BE2C (cell line): ENCODE data around the gene WDR82.

Experiments
- DNase-seq: peaks from one replicate; pipeline ENCODE4 v3.0.0-alpha.2; 2020
- H3K27me3 ChIP-seq: fragments of 250-450 bp; sonication (Bioruptor Pico); 2 replicates; pipeline ENCODE4 v1.5.1; 2020; ENCODE audit warnings: mild to moderate bottlenecking
- H3K36me3 ChIP-seq: fragments of 250-450 bp; sonication (Bioruptor Pico); 2 replicates; pipeline ENCODE4 v1.5.1; 2020; ENCODE audit warnings: mild to moderate bottlenecking
- H3K4me1 ChIP-seq: fragments of 250-450 bp; sonication (Bioruptor Pico); 2 replicates; pipeline ENCODE4 v1.5.1; 2020
- H3K4me3 ChIP-seq: 2 replicates; pipeline ENCODE4 v1.5.1; 2011; ENCODE audit warnings: low read depth, low read length
- H3K9me3 ChIP-seq: fragments of 250-450 bp; sonication (Bioruptor Pico); 2 replicates; pipeline ENCODE4 v1.5.1; 2020
- TF ChIP-seq, protein P1 (sequence below): IDR thresholded peaks from 2 replicates; pipeline ENCODE4 v1.5.1; 2012; ENCODE audit warnings: mild to moderate bottlenecking, low read depth, low read length

WDR82 gene

DNA sequence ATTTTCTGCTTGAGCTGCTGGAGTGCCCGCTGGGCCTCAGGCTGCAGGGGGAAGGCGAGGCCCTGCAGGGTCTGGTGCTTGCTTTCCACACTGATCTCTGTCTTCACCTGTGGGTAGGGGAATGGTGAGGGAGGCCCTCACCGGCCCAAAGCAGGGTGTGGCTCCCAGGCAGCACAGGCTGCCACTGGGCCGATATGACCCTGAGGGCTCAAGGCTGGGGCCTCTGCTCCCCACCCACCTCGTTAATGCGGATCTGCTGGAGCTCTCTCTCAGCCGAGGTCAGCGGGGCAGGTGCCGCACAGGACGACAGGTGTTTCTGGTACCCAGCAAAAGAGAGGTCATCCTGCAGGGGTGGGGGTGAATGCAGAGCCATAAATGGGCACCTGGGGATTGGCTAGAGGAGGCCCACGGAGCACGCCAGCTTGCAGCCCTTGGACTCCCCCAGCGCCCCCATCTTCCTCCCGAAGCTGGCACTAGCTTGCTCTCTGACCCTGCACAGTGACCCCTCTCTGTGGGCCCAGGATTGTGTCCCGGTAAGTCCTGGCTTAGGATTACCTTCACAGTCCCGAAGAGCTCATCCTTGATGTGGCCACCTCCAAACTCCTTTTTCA is 47.5 kb downstream of the WDR82 start:
- TF ChIP-seq, protein P1, sequence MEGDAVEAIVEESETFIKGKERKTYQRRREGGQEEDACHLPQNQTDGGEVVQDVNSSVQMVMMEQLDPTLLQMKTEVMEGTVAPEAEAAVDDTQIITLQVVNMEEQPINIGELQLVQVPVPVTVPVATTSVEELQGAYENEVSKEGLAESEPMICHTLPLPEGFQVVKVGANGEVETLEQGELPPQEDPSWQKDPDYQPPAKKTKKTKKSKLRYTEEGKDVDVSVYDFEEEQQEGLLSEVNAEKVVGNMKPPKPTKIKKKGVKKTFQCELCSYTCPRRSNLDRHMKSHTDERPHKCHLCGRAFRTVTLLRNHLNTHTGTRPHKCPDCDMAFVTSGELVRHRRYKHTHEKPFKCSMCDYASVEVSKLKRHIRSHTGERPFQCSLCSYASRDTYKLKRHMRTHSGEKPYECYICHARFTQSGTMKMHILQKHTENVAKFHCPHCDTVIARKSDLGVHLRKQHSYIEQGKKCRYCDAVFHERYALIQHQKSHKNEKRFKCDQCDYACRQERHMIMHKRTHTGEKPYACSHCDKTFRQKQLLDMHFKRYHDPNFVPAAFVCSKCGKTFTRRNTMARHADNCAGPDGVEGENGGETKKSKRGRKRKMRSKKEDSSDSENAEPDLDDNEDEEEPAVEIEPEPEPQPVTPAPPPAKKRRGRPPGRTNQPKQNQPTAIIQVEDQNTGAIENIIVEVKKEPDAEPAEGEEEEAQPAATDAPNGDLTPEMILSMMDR: no peak
- Histone ChIP-seq H3K27me3 (no peaks in the 10 kb centered on the region), H3K36me3 (peaks cover 9% of the 10 kb centered on the region), H3K9me3 (no peaks in the 10 kb centered on the region), H3K4me3 (no peak overlapping the region), H3K4me1 (no peaks in the 10 kb centered on the region)
- no peak for DNase-seq

DNA sequence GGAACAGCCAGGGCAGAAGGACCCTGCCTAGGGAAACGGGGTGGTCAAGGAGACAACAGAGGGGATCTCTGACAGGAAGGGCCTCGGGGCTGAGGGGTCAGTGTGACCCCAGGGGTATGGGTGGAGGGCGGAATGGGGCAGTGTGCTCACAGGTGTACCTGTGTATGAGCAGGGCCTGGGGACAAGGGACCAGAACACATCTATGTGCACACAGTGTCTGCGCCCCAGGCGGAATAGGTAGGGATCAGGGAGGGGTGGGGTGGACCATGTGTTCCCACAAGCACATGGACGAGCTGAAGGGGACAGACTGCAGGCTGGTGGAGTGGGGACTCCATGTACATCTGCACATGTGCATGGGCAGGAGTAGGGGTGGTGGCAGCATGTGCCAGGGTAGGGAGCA is 48.0 kb downstream of the WDR82 start:
- Histone ChIP-seq H3K36me3 (peaks cover 9% of the 10 kb centered on the region), H3K27me3 (no peaks in the 10 kb centered on the region), H3K4me3 (no peak overlapping the region), H3K4me1 (no peaks in the 10 kb centered on the region), H3K9me3 (no peaks in the 10 kb centered on the region)
- DNase-seq: no peak
- TF ChIP-seq, protein P1: no peak

DNA sequence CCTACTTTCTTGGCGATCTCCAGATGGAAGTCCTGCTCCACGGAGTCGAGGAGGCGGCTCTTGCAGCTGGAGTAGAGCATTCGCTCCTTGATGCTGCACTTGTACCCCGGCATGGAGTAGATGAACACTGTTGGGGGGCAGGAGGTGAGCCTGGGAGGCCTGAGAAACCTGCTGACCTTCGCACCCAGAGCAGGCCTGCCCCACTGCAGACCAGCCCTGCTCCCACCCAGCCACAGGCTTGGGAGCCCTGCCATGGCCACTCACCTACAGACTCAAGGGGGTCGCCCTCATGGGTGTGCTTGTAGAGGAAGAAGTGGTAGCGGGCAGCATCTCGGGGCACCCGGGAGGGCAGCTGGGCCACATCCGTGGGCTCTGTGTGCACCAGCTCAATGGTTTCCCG is 48.8 kb downstream of the WDR82 start:
- Histone ChIP-seq H3K27me3 (no peaks in the 10 kb centered on the region), H3K36me3 (peaks cover 9% of the 10 kb centered on the region), H3K4me3 (no peak overlapping the region), H3K9me3 (no peaks in the 10 kb centered on the region), H3K4me1 (no peaks in the 10 kb centered on the region)
- TF ChIP-seq, protein P1: no peak
- DNase-seq: no peak

DNA sequence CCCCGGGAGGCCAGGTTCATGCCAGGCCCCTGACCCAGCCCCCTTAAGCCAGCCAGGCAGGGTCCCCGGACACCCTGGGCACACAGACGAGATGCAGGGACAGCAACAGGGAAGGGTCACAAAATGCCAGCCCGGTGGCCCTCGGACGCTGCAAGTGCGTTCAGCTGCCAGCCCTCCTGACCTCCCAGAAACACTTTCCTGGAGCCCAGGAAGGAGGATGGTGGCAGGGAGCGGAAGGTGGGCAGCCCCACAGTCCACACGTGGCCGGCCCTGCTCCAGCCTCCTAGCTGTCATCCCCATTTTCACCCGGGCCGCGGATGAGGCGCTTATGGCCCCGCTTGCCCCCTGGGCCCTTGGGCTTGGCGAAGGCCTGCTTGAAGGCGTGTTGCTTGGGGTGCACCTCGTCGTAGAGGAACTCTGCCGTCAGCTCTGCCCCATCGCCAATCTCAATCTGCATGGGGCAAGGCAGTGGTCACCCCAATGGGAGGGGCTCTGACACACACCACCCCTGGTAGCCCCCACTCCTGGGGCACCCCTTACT is 49.6 kb downstream of the WDR82 start:
- H3K27me3 ChIP-seq: no peaks in the 10 kb centered on the region
- peaks cover 9% of the 10 kb centered on the region for H3K36me3 ChIP-seq
- H3K9me3 ChIP-seq: no peaks in the 10 kb centered on the region
- TF ChIP-seq, protein P1: no peak
- no peak for DNase-seq
- H3K4me3 ChIP-seq: no peak overlapping the region
- H3K4me1 ChIP-seq: no peaks in the 10 kb centered on the region

DNA sequence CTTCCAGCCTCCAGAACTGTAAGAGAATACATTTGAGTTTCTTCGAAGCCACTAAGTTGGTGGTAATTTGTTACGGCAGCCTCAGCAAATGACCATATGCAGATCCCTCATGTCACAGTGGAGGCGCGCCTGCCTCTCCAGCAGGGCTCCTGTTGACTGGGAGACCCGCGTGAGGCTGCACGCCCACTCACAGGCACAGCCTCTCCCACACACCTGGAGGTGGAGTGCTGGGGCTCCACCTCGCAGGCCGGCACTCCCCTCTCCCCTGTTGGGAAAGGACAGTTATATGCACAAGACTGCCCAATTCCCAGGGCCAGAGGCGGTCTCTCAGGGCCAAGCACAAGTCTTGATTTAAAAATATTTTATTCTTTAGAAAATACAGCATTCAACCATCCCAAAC is 50.2 kb downstream of the WDR82 start:
- TF ChIP-seq, protein P1: no peak
- Histone ChIP-seq H3K4me1 (no peaks in the 10 kb centered on the region), H3K36me3 (peaks cover 9% of the 10 kb centered on the region), H3K9me3 (no peaks in the 10 kb centered on the region), H3K4me3 (no peak overlapping the region), H3K27me3 (no peaks in the 10 kb centered on the region)
- DNase-seq: no peak

DNA sequence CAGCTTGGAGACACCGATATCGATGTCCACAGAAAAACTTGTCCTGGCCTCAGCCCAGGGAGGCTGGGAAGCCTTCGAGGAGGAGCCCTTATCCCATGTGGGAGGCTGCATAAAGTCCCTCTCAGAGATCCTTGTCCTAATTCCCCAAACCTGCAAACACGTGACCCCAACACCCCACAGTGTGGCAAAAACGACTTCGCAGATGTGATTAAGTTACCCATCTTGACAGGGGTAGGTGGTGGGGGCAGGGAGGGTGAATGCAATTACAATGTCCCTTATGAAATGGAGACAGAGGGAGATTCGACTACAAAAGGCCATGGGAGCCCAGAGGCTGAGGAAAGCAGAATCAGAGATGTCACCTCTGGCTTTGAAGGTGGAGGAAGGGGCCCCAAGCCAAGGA is 50.7 kb downstream of the WDR82 start:
- DNase-seq: no peak
- peaks cover 9% of the 10 kb centered on the region for H3K36me3 ChIP-seq

More for the DNA sequence above, 50.7 kb downstream of the WDR82 start:
- no peaks in the 10 kb centered on the region for H3K9me3 ChIP-seq
- no peak overlapping the region for H3K4me3 ChIP-seq
- no peaks in the 10 kb centered on the region for H3K27me3 ChIP-seq
- H3K4me1 ChIP-seq: no peaks in the 10 kb centered on the region
- TF ChIP-seq, protein P1: no peak
